Smooth muscle cell of trachea (primary cell): ENCODE measurements around the gene DPY19L2. TPM values are rescaled to one million over a fixed set of nuclear protein-coding genes. Genes with fewer than 3 reads are reported as not detected.

Experiments used
- total RNA-seq: library from RNA; depleted of rRNA; stranded (reverse); fragments of >200 nt; gene quantifications from 2 replicates; pipeline ENCODE4 v1.2.1, GENCODE V29; 2014

The DPY19L2 gene
- total RNA-seq: 0.73 and 2.3 TPM in 2 replicates

GRCh38 chr12:63668028-63668799, at the start of gene DPY19L2:
TSS of gene DPY19L2 (minus strand) at chr12:63668493. CDS start at chr12:63668393, 100 bp downstream.

Other genes with a start within 250 kb of the DPY19L2 start
- 14.5 and 15.1 TPM in 2 replicates for gene RXYLT1, start 111.4 kb upstream of the DPY19L2 start, total RNA-seq
- 27.5 and 45.8 TPM in 2 replicates for gene SRGAP1, start 176.2 kb upstream of the DPY19L2 start, total RNA-seq